Measurements from ENCODE around the gene CACNB4.
"Not testable (repeated sequence)": the region's sequence is repeated elsewhere in the genome, so short reads cannot be mapped to it uniquely, and the experiment has no call there.

The CACNB4 gene

DNA sequence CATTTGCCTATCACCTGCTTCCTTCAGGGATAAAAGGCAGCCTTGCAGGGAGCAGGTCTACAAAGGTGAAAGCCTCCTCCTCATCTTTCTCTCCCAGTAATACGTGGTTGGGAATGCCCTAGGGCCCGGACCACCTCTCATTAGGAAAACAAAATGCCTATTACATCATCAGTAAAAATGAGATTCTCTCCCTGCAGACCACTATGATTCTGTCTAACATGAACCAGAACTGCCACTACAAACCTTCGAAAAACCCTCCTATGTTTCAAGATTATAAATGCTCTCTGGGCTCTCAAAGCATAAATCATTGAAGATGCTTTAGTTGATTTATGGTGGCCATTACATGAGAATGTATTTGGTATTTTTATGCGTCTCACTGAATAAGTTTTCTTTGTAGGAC is 162.2 kb downstream of the CACNB4 start:
- DNase-seq = no peak

DNA sequence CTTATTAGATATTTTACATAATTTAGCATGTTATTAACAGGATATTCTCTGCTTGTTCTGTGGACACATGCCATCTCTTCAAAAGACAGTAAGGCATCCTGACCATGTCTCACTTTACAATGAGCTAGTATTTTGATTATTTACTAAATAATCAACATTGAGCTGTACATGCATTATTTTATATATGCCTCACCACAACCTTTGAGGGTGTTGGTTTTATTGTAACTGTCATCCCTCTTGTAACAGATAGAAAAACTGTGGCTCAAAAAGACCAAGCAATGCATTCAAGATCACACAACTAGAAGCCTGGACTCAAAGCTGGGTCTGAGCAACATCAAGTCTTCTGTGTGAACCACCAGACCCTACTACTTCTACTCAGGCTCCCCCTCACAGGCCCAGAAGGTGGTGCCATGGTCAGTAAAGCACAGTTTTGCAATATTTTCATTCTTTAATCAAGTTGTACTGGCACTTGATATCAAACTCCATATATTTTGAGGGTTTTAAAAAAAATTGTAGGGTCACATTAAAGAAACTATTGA is 165.5 kb downstream of the CACNB4 start:
- no peak for DNase-seq

DNA sequence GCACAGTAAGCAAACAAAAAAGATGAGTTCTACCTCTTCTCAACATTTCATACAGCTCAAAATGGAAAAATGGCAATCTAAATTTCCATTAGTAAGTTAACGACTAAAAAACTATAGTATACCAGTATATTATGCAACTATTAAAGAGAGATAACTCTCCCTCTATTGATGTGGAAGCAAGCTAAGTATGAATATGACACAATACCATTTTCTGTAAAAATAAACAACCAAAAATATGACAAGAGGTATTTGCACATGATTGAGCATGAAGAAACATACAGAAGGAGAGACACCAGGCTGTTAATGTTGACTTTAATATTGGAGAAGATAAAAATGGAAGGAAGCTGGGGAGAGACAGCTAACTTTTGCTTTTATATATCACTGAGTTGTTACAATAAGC is 167.1 kb downstream of the CACNB4 start:
- DNase-seq = no peak

DNA sequence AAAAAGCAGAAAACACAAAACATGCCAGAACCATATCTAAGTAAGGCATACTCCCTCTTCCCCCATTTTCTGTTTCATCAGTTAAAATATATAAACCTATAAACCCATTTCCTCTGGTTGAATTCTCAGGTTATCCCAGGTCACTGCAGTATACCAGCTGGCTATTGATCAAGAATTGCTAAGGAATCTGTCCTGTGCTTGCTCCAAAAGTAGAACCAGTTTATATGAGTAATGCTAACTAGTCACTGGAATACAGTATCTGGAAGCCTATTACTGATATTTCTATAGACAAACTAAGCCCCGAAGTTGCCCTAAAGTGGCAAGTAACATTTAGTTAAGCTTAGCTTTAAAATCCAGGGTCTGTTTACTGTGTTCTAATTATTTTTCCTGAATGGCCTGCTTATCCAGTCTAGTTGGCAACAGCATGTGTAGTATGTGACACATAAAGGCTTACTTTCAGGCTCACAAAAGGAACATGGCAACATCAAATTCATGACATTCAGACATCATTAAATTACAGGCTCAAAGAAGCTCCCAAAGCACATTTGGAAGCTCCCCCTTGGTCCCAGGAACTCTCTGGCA is 167.7 kb downstream of the CACNB4 start:
- no peak for DNase-seq

DNA sequence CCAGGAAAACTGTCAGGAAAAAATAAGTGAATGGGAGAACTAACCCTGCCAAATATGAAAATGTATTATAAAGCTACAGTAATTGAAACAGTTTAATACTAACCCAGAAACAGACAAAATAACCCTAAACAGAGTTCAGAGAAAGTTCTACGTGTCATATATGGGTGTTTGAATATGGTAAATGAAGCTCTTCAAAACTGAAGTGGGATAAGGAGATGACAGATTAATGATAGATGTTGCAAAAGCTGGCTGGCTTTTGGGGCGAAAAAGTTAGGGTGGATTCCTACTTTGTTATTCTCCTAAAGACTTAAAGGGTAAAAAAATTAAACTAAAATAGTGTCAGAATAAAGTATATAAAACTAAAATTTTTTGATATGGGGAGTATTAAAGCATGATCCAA is 168.8 kb downstream of the CACNB4 start:
- DNase-seq = no peak

DNA sequence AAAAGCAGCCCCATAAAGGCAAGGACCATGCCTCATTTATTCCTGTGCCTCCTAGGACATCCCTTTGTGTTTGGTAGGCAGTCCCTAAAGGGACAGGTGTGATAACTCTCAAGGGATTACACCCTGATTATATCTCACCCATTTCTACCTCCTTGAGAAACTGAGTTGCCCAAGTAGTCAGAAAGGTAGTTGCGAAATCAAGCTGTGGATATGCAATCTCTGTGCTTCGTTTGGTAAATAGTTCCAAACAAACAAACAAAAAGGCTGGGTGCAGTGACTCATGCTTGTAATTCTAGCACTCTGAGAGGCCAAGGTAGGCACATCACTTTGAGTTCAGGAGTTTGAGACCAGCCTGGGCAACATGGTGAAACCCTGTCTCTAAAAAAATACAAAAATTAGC is 170.5 kb downstream of the CACNB4 start:
- no peak for DNase-seq

DNA sequence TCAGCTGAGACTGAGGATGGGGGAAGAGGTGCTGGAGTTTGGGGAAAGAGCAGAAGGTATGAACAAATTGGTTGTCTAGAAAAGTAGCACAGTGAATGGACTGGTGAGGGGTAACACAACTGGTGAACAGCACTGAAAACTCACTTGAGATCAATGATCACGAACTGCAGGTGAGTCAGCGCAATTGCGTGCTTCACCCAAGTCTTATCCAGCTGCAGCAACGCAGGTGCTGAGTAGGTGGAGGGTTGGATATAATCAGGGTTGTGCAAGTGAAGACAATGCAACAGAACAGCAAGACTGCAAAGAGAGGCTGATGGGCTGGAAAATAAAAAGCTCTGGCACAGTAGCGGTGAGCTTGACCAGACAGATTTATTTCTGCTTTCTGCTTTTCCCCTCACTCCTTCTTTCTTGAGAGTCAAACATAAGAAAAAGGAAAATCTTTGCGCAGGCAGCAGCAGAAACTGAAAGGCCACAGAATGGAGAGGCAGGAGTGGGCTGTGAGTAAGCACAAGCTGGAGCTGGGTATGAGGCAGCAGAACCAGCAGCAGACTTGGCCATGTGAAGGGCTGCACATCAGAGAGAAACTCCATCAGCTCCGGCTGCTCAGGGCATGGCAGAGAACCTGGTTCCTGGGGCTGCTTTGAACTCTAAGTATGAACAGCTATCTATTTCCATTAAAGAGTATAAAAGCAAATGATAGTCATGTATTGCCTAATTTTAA is 171.2 kb downstream of the CACNB4 start:
- no peak for DNase-seq

DNA sequence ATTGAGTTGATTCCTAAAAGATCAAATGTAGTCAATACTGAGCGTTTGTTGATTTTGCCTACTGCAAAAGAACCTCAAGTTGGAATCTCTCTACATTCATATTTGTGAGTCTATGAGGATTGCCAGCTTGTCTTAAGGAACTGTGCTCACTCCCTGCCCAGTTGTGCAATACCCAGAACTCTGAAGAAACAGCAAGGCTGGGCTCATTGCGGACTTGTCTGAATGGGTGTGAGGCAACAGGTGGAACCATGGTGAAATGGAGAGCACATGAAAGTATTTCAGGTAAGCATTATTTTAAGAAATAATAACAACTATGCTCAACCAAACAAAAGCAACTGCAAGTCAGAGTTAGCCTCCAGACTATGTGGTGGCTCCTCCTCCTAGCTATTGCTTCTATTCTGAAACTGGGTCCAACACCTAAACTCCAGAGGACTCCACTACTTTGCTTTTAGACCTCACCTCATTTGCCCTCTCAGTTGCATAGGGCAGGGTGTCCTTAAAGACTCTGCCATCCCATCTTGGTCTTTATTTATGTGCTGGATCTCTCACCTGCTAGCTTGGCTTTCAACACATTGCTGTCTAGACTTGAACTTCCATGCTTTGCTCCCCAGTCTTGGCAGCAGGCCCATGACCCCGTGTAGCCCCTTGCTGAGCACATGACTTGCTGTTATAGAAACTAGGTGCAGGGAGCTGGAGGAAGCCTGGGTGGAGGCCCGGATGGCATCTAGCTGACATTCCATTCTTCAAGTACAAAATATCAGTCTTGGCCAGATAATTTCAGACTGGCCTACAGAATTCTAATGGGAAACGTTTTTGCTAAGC is 175.8 kb downstream of the CACNB4 start:
- no peak for DNase-seq

DNA sequence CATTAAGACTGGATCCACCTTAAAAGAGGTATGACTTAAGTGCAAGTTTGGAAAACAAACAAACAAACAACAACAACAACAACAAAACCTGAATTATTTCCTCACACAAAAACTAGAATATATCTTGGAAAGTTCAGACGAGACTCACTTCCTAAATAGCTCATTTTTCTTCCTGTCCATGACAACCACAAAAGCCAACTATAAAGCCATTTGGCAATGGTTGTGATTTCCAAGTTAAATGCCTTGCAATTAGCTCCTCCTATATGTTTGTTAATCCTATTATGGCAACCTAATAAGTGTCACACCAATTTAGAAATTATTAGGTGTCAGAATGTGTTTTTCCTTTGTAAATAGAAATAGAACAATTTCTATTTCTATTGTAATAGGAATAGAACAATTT is 179.1 kb downstream of the CACNB4 start:
- DNase-seq = no peak

DNA sequence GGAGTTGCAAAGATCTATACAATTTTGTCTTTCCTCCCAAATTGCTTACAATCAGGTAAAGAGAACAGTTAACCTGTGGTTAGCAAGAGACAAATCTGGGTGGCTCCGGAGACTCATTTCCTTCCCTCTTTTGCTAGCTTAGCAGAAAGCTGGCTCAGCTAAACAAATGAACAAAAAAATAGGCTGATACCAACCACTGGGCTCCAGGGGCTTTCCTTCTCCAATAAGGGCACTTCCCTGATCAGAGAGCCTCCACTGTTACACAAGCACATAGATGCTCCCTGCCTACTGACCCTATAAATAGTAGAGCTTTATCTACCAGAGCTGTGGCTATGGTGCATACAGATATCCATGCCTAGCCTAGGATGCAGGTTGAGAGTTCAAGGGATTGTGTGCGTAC is 180.5 kb downstream of the CACNB4 start:
- DNase-seq = no peak

DNA sequence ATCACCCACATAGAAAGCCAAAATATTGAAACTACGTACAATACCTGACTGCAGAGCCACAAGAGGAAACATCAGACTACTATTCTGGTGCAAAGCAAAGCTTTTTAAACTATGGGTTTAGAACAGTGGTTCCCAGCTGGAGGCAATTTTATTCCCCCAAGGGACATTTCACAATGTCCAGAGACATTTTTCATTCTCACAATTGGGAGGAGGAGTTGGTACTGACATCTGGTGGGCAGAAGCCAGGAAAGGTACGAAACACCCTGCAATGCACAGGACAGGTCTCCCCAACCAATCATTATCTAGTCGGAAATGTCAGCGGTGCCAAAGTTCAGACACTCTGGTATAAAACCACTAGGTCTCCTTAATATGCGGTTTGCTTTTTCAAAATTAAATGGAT is 182.2 kb downstream of the CACNB4 start:
- no peak for DNase-seq

DNA sequence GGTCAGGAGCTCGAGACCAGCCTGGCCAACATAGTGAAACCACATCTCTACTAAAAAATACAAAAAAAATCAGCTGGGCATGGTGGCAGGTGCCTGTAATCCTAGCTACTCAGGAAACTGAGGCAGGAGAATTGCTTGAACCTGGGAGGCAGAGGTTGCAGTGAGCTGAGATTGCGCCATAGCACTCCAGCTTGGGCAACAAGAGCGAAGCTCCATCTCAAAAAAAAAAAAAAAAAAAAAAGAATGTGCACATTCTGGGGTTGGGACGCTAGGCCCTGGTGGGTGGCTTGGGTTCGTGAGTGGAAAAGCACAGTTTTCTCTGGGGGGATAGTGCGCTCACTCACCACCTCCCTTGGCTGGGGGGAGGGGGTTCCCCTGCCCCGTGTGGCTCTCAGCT is 183.2 kb downstream of the CACNB4 start:
- DNase-seq = not testable (repeated sequence)

DNA sequence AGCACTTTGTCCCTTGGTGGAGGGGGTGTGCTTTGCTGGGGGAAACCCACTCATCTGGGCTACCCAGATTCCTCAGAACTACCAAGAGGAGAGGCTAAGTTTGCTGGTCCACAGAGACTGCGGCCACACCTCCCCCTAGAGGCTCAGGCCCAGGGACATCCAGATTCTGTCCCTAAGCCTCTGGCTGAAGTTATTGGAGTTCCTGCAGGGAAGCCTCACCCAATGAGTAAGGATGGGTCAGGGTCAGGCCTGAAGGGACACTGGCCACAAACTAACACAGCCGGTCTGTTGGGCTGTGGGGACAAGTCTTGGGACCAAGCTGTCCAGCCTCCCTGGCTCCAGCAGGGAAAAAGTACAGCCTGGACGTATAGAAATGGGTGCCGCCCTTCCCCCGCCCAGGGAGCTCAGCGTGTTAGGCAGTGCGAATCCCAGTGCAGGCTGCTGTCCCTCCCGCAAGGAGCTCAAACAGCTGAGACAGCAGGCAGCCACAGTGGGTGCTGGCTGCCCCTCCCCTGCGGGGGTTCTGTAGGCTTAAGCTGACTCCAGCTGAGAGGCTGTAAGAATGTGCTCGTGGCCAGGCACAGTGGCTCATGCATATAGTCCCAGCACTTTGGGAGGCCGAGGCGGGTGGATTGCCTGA is 183.7 kb downstream of the CACNB4 start:
- no peak for DNase-seq

DNA sequence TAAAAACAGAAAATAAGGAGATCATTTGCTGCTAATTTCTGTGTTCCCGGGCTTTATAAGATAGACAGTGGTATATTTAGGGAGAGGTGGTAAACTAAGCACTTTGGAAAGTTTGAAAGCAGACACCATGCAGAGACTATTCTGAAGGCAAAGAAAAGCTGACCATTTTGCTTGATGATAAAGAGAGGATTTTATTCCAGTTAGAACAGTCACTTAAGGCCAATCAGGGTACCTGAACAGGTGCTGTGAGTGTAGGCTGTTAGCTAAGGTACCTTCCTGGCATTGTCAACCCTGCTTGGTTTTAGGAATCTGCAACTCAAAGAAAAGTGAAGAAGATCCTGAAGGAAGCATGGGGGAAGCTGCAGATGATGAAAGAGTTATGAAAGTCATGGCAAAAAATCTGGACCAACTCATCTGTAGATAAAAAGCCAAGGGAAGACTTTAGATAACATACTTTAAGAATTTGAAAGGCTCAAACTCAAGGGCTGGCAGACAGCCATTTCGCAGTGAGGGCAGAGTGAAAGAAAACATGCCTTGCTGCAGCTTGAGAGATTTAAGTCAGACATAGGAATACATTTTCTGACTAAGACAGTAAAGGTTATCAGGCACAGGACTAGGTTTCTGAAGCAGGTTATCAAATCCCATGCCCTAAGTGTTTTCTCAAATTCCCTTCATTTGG is 190.5 kb downstream of the CACNB4 start:
- no peak for DNase-seq

DNA sequence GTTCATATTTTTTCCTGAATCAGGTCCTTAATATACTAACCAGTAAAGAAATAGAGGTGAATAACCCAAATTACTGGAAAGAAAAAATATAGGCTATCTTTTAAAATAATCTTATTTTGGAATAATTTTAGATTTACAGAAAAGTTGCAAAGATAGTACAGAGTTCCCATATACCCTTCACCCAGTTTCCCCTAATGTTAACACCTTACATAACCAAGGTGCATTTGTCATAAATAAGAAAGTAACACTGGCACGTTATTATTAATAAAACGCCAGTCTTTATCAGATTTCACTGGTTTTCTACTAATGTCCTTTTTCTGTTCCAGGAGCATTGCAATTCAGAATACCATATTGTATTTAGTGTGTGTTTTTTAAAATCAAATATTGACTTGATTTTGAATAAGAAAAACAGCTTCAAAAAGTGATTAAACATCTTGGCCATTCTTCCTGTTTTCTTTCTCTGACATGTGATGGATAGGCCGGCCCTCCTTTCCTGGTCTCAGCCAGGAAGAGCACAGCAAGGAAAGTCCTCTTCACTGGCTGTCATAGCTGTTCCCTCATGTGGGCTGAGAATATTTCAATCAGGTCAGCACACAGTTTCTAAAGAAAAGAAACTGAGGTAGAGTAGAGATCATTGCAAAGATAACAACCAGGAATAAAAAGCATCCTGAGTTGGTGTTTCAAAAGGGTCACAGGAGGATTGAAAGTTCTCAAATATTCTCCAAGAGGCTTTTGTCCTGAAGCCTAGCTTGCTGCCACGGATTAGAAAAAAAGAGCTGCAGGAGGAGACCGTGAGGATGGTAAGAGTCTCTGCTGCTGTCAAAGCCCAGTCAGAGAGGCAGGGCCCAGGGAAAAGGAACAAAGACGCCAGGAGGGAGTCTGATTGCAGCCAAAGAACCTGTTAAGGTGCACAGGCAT is 191.3 kb downstream of the CACNB4 start:
- no peak for DNase-seq

DNA sequence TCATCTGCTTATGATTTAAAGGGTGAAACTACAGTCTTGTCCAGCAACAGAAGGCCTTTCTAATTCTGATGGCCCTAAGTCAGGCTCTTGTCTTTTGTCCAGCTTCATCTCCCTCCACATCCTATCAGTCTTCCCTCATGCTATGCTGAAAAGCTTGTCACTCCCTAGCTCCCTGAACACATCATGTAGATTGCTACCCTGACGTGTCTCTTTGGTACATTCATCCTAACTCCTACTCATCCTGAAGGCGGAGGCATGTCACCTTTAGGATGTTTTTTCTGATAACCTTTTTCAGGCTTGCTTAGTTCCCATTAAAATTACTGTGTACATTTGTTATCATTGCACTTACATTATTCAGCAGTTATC is 192.2 kb downstream of the CACNB4 start:
- no peak for DNase-seq

DNA sequence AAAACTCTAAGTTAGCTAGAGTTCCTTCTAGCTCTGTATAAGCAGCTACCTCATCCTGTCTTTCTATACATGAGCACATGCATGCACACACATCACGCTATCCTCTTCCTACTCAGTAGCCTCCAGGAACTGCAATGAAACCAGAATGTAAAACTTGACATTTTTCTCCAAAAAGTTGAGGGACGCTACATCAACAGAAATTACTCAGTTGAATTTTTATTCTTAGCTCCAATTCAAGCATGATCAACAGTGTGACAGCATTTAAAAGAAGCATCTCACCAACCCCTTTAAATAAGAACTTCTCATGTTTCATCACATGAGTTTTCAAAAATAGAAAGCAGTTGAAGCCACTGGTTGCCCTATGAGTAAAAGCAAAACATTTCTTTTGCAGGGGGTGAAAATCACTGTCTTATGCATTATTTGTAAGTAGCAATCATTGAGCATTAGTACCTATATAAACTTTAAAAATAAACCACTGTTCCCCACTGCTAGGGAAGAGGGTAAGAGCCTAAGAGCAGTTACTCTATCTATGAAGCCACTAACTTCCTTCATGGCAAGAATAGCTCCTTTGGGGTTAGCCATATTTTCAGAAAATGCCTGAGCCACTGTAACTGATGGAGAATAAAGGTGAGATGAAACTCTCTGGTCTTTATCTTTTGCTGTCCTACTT is 192.7 kb downstream of the CACNB4 start:
- DNase-seq = no peak

DNA sequence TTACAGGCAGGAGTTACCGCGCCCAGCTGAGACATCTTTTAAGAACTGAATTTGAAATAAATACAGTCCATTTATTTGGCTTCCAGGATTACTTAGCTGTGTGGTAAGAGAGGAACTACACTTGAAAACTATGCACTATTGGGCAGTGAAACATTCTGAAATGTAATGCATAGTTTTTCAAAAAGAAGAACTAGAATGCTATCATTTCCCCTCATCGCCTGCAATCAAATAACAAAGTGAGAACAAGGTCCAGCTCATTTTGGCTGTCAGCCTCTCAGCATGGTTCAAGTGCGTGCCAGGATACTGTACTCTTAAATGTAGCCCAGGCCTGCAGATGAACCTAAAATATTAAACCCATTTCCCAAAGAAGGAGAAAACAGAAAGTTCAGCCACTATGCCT is 194.0 kb downstream of the CACNB4 start:
- no peak for DNase-seq

DNA sequence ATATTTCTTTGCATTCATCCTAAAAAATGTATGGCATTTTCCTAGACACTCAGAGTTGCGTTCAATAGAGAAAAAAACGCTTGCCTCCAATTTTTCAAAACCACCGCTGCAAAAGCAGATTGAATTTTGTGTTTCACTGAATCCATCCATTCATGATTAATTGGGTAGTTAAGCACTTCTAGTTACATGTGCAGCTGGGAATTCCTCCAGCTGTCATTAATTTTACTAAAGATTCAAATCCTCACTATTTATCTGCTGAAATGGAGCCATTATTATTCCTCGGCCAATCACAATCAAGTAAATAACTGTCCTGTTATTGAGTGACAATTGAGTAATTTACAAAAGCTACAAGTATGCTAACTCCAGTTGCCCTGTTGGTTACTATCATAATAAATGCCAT is 194.8 kb downstream of the CACNB4 start:
- no peak for DNase-seq

DNA sequence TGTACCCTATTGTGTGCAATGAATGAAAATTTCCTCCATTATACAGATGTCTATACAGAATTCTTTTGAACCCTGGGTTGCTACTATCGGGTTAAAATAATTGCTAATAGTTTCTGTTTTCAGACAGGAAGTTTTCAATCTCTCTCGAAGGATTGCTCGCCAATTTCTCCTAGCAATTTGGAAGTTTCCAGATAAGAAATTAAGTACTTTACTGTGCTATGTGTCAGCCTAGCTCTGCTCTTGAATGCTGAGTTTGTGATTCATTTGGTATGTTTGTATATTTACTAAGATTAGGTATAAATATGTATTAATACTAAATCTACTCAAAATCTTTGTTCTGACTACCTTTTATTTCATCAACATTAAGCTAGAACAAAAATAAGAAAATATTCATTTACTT is 196.0 kb downstream of the CACNB4 start:
- no peak for DNase-seq

DNA sequence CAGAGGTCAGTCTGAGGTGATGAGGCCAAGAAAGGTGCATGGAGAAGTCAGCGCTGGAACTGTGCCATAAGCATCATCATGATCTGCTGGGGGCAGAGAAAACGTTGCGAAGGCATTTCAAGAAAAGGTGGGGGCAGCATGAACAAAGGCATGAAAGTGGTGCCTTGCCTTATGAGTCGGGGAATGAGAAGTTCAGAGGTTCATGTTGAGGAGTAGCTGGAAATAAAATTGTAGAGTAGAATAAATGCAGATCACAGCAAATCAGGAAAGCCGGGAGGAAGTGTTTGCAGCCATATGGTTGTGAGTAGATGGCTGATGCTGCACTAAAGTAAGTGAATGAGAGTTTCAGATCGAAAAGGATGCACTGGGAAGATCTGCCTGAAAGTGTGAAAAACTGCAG is 198.5 kb downstream of the CACNB4 start:
- no peak for DNase-seq

Measured in NCI-H748 treated with DMSO at 0.1 percent for 48 hours (cell line).